Measurements from ENCODE around the gene PRKD1.

DNA sequence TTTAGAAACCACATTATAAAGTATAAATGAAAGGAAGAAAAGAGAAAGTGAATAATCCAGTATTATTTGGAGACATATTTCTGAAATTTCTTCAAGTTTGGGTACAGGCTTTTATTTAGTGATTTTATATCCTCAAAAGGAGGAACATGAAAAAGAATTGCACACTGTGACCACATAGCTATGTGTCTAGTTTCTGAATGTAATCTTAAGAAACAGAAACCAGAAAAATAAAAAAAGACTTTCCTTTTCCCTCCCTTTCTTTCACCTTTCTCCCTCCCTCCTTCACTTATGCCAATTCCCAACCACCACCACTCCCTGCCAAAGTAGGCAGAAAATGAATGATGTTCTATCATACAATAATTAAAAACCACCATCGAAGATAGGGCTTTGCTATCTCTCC is 189.6 kb downstream of the PRKD1 start:
- TF ChIP-seq ZNF350 (CRISPR knock-in tag; IDR thresholded peaks at IDR 0.05; ENCODE audit: borderline replicate concordance, low read depth) (no peak), PHB2 (IDR thresholded peaks at IDR 0.05; ENCODE audit: partially characterized antibody) (no peak), EEA1 (CRISPR knock-in tag; IDR thresholded peaks at IDR 0.05; ENCODE audit: borderline replicate concordance) (no peak), ZEB1 (IDR thresholded peaks at IDR 0.05; ENCODE audit: insufficient replicate concordance, low read depth) (no peak), EP300 (IDR thresholded peaks at IDR 0.05; ENCODE audit: low read depth in 2 of 2, low read length in 2 of 2) (no peak), EP300 (CRISPR knock-in tag; IDR thresholded peaks at IDR 0.05; ENCODE audit: borderline replicate concordance) (no peak), JUNB (CRISPR knock-in tag; IDR thresholded peaks at IDR 0.05; ENCODE audit: borderline replicate concordance) (no peak), ZNF382 (CRISPR knock-in tag; IDR thresholded peaks at IDR 0.05; ENCODE audit: borderline replicate concordance) (no peak), ZZZ3 (CRISPR knock-in tag; IDR thresholded peaks at IDR 0.05; ENCODE audit: borderline replicate concordance) (no peak), YY1 (IDR thresholded peaks at IDR 0.05; ENCODE audit: insufficient read depth, insufficient replicate concordance, low read depth, low read length) (no peak)
- TF ChIP-seq, protein P1, sequence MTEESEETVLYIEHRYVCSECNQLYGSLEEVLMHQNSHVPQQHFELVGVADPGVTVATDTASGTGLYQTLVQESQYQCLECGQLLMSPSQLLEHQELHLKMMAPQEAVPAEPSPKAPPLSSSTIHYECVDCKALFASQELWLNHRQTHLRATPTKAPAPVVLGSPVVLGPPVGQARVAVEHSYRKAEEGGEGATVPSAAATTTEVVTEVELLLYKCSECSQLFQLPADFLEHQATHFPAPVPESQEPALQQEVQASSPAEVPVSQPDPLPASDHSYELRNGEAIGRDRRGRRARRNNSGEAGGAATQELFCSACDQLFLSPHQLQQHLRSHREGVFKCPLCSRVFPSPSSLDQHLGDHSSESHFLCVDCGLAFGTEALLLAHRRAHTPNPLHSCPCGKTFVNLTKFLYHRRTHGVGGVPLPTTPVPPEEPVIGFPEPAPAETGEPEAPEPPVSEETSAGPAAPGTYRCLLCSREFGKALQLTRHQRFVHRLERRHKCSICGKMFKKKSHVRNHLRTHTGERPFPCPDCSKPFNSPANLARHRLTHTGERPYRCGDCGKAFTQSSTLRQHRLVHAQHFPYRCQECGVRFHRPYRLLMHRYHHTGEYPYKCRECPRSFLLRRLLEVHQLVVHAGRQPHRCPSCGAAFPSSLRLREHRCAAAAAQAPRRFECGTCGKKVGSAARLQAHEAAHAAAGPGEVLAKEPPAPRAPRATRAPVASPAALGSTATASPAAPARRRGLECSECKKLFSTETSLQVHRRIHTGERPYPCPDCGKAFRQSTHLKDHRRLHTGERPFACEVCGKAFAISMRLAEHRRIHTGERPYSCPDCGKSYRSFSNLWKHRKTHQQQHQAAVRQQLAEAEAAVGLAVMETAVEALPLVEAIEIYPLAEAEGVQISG (CRISPR knock-in tag; IDR thresholded peaks at IDR 0.05), result no peak
- TF ChIP-seq, protein P2, sequence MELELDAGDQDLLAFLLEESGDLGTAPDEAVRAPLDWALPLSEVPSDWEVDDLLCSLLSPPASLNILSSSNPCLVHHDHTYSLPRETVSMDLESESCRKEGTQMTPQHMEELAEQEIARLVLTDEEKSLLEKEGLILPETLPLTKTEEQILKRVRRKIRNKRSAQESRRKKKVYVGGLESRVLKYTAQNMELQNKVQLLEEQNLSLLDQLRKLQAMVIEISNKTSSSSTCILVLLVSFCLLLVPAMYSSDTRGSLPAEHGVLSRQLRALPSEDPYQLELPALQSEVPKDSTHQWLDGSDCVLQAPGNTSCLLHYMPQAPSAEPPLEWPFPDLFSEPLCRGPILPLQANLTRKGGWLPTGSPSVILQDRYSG (CRISPR knock-in tag; IDR thresholded peaks at IDR 0.05), result no peak

All from HepG2 (cell line).